H54 (cell line): ENCODE data around the gene CYSLTR2.

ENCODE experiments used
- DNase-seq: peaks from one replicate; pipeline ENCODE4 v3.0.0; 2011; ENCODE audit warnings: low spot score, mixed read lengths; ENCODE audit not compliant: insufficient read length
- FAIRE-seq: peaks from 3 replicates; lab custom pipeline; 2011; peaks lifted over from hg19 to GRCh38; lab: Jason Lieb, UNC
- POLR2A ChIP-seq: IDR thresholded peaks from 2 replicates; pipeline ENCODE4 v1.6.1; 2011; ENCODE audit warnings: low read depth, mild to moderate bottlenecking, low read length

Gene CYSLTR2

GRCh38 chr13:48707405-48707804, 53.7 kb downstream of the CYSLTR2 start:
- no peak for DNase-seq
- TF ChIP-seq POLR2A, result no peak
- no peak for FAIRE-seq

- FAIRE-seq, result no peak
- TF ChIP-seq POLR2A, result no peak
- no peak for DNase-seq
These were observed 55.0 kb downstream of the CYSLTR2 start for GRCh38 chr13:48708764-48709163.

- DNase-seq (no peak), FAIRE-seq (no peak)
These were observed 55.5 kb downstream of the CYSLTR2 start for GRCh38 chr13:48709213-48709612.

GRCh38 chr13:48710160-48710559, 56.4 kb downstream of the CYSLTR2 start:
- FAIRE-seq (no peak), DNase-seq (no peak)
- TF ChIP-seq POLR2A, result no peak

More at GRCh38 chr13:48709213-48709612, 55.5 kb downstream of the CYSLTR2 start:
- no peak for TF ChIP-seq POLR2A

- TF ChIP-seq POLR2A, result no peak
- DNase-seq (no peak), FAIRE-seq (no peak)
These were observed 58.4 kb downstream of the CYSLTR2 start for GRCh38 chr13:48712141-48712540.

GRCh38 chr13:48715977-48716376, 62.2 kb downstream of the CYSLTR2 start:
- no peak for TF ChIP-seq POLR2A
- DNase-seq, result no peak
- FAIRE-seq, result no peak

GRCh38 chr13:48720621-48721020, 66.9 kb downstream of the CYSLTR2 start:
- TF ChIP-seq POLR2A, result no peak
- FAIRE-seq, result no peak
- DNase-seq, result no peak

- no peak for TF ChIP-seq POLR2A
- FAIRE-seq (no peak), DNase-seq (no peak)
These were observed 69.4 kb downstream of the CYSLTR2 start for GRCh38 chr13:48723168-48723567.

- DNase-seq (no peak), FAIRE-seq (no peak)
- no peak for TF ChIP-seq POLR2A
These were observed 71.5 kb downstream of the CYSLTR2 start for GRCh38 chr13:48725271-48725670.

GRCh38 chr13:48726711-48727110, 73.0 kb downstream of the CYSLTR2 start:
- TF ChIP-seq POLR2A, result no peak
- FAIRE-seq (no peak), DNase-seq (no peak)

GRCh38 chr13:48727241-48728011, 73.7 kb downstream of the CYSLTR2 start:
- no peak for TF ChIP-seq POLR2A
- DNase-seq, result no peak
- no peak for FAIRE-seq

- no peak for TF ChIP-seq POLR2A
- no peak for FAIRE-seq
- DNase-seq, result no peak
These were observed 74.5 kb downstream of the CYSLTR2 start for GRCh38 chr13:48728226-48728625.

- no peak for TF ChIP-seq POLR2A
- FAIRE-seq (no peak), DNase-seq (no peak)
These were observed 75.1 kb downstream of the CYSLTR2 start for GRCh38 chr13:48728876-48729275.

GRCh38 chr13:48729856-48730255, 76.1 kb downstream of the CYSLTR2 start:
- DNase-seq, result no peak
- no peak for TF ChIP-seq POLR2A
- no peak for FAIRE-seq

- FAIRE-seq (no peak), DNase-seq (no peak)
These were observed 77.4 kb downstream of the CYSLTR2 start for GRCh38 chr13:48731001-48731658.

More at GRCh38 chr13:48731001-48731658, 77.4 kb downstream of the CYSLTR2 start:
- no peak for TF ChIP-seq POLR2A
